ENCODE data around the gene NXF1. TPM values are rescaled to one million over a fixed set of nuclear protein-coding genes. Genes with fewer than 3 reads are reported as not detected.
"Not testable (repeated sequence)": the region's sequence is repeated elsewhere in the genome, so short reads cannot be mapped to it uniquely, and the experiment has no call there.

The NXF1 gene
- total RNA-seq, 1 donor from 2014 or later, result 93.2 TPM

- intact Hi-C loops (cut with DNase I), result no loop called here
- no peaks in the 10 kb centered on the region for H3K4me1 ChIP-seq
- ATAC-seq, result no peak
- no peaks in the 10 kb centered on the region for H3K27me3 ChIP-seq (ENCODE audit: low read depth)
- TF ChIP-seq CTCF (IDR thresholded peaks at IDR 0.05), result no peak
- no peak overlapping the region for H3K27ac ChIP-seq
- H3K4me3 ChIP-seq, result no peak overlapping the region
- H3K36me3 ChIP-seq, result peaks cover 55% of the 10 kb centered on the region
- DNase-seq, result no peak
- no peaks in the 10 kb centered on the region for H3K9me3 ChIP-seq
Measured at GRCh38 chr11:62777389-62777788, 27.9 kb downstream of the NXF1 start.

GRCh38 chr11:62775646-62776045 lies 29.6 kb downstream of the NXF1 start:
- DNase-seq, result no peak
- no peak for TF ChIP-seq CTCF (IDR thresholded peaks at IDR 0.05)
- Histone ChIP-seq H3K4me3 (no peak overlapping the region), H3K27me3 (ENCODE audit: low read depth) (no peaks in the 10 kb centered on the region), H3K9me3 (no peaks in the 10 kb centered on the region), H3K36me3 (peaks cover 43% of the 10 kb centered on the region), H3K27ac (no peak overlapping the region), H3K4me1 (peaks cover 9% of the 10 kb centered on the region)
- ATAC-seq, result no peak
- intact Hi-C loops (cut with DNase I), result no loop called here

DNA sequence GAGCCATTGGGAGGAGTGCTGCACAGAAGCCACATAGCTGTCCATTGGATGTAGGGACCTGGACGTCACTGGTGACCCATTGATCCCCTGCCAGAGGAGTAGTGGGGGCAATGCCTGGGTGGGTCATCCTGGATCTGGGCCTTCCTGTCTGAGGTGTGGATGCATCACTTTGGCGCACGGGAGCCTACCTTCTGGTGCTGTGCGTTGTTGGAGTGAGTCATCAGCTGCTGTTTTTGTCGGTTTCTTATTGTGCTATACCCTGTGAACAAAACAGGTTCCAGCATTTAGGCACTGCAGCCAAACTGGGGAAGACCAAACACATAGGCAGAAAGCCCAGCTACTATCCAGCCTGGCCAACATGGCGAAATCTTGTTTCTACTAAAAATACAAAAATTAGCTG lies 30.8 kb downstream of the NXF1 start:
- Histone ChIP-seq H3K27ac (no peak overlapping the region), H3K4me3 (no peak overlapping the region), H3K4me1 (peaks cover 18% of the 10 kb centered on the region), H3K36me3 (peaks cover 35% of the 10 kb centered on the region), H3K27me3 (ENCODE audit: low read depth) (no peaks in the 10 kb centered on the region), H3K9me3 (no peaks in the 10 kb centered on the region)
- TF ChIP-seq CTCF (IDR thresholded peaks at IDR 0.05), result no peak
- intact Hi-C loops (cut with DNase I), result no loop called here
- ATAC-seq (no peak), DNase-seq (no peak)

GRCh38 chr11:62771144-62772021 lies 33.9 kb downstream of the NXF1 start, which contains the start of gene TAF6L:
TAF6L (plus strand) TSS chr11:62771396; CDS start chr11:62775784, 4,388 bp downstream.
- Histone ChIP-seq H3K36me3 (peaks cover 30% of the 10 kb centered on the region), H3K4me1 (peaks cover 18% of the 10 kb centered on the region), H3K27me3 (ENCODE audit: low read depth) (no peaks in the 10 kb centered on the region), H3K4me3 (peak within 1 kb of the TSS; percentile 80), H3K9me3 (no peaks in the 10 kb centered on the region), H3K27ac (peak within 1 kb of the TSS; percentile 93)
- TF ChIP-seq CTCF (IDR thresholded peaks at IDR 0.05), result no peak
- intact Hi-C loops (cut with DNase I), result no loop called here
- ATAC-seq, result peak; percentile 98 to 99
- DNase-seq, result peak; percentile 99

DNA sequence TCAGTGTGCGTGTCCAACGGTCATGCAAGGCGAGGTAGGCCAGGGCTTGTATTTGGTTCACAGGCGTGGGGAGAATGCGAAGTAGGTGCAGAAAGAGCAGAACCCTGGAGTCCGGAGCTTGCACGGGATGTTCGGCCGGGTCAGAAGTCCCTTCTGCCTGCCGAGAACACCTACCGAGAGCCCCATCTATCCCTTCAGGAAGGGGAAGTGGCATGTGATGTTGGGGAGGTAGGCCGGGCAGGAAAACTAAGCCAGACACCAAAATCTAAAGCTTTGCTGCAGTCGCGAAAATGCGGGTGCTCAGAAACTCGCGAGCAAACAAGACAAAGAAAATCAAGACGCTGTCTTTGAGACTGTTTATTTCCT lies 34.5 kb downstream of the NXF1 start:
- intact Hi-C loops (cut with DNase I), result no loop called here
- no peak for TF ChIP-seq CTCF (IDR thresholded peaks at IDR 0.05)
- DNase-seq, result no peak
- peak overlapping the region; percentile 80 for H3K4me3 ChIP-seq
- peaks cover 18% of the 10 kb centered on the region for H3K4me1 ChIP-seq
- H3K27ac ChIP-seq, result peak overlapping the region; percentile 93
- H3K27me3 ChIP-seq (ENCODE audit: low read depth), result no peaks in the 10 kb centered on the region
- peak; percentile 8 to 16 for ATAC-seq
- peaks cover 30% of the 10 kb centered on the region for H3K36me3 ChIP-seq
- no peaks in the 10 kb centered on the region for H3K9me3 ChIP-seq

DNA sequence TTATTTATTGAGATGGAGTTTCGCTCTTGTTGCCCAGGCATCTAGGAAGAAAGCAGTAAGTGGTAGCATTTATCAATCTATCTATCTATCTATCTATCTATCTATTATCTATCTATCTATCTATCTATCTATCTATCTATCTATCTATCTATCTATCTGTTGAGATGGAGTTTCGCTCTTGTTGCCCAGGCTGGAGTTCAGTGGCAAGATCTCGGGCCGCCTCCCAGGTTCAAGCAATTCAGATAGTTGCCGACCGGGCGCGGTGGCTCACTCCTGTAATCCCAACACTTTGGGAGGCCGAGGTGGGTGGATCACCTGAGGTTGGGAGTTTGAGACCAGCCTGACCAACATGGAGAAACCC lies 44.4 kb downstream of the NXF1 start:
- DNase-seq, result peak; percentile 50
- Histone ChIP-seq H3K27ac (peak overlapping the region; percentile 85), H3K36me3 (peaks cover 14% of the 10 kb centered on the region), H3K4me1 (peaks cover 12% of the 10 kb centered on the region), H3K4me3 (peak overlapping the region; percentile 79)
- H3K9me3 ChIP-seq; ATAC-seq; H3K27me3 ChIP-seq (ENCODE audit: low read depth); intact Hi-C loops (cut with DNase I): not testable (repeated sequence)

Measured in lower lobe of right lung (tissue), 2 donors.